GM19193 (cell line): ENCODE data around the gene SLC44A1.

Experiments used
- POLR2A ChIP-seq: IDR thresholded peaks from 4 replicates; pipeline ENCODE4 v1.6.1; 2011; ENCODE audit not compliant: insufficient read depth, insufficient read length; ENCODE audit errors: extremely low read depth

Gene SLC44A1

GRCh38 chr9:105299190-105299854 lies 54.9 kb downstream of the SLC44A1 start:
- no peak for TF ChIP-seq POLR2A

GRCh38 chr9:105302728-105303127 lies 58.3 kb downstream of the SLC44A1 start:
- no peak for TF ChIP-seq POLR2A

DNA sequence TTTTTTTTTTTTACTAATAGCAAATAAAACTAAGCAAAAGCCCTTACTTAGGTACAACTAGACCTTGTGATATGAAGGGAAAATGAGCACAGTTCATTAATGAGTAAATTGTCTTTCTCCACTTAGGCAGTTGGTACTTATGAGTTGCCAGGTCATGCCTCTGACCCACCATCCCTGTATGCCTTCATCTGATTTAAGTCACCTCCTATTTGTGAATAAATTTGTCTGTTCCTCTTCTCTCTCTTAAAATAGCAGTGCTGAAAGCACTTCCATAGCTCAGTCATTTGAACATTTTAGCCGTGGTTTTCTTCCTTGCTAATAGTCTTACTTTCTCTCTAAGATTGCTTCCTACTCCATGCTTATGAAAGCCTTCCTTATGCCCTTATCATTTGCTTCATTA lies 61.4 kb downstream of the SLC44A1 start:
- TF ChIP-seq POLR2A, result no peak

DNA sequence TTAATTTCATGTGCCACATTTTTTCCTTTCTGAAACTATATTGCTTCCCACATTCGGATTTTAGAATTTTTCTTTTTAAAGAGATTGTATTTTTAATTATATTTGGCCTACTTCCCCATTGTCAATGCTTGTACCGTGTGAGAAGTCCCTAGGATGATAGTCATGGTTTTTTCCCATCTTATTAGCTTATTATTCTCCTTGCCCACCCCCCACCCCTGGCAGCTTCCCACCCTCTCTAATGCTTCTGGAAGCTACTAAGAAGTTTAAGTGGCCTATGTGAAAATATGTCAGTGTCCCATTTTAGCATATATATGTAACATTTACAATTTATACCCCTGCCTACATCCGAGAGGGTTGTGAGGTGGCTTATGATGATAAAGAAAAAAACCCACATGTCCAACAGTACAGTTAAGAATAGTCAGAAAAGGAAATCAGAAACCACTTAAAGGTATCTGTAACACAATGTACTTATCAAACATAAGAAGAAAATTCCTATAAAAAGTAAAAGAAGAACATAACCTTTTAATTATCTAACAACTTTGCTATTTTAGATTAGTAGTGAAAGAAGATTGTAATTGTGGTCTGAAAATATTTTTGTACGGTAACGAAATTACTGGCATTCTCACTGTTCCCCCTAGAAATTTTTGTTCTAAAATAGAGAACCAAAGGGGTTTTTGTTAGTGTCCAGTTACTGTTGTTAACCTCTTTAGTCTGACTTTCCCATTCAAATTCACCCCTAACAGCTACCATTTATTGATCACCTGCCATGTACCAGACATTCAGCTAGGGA lies 62.1 kb downstream of the SLC44A1 start:
- TF ChIP-seq POLR2A, result no peak

GRCh38 chr9:105307591-105308130 lies 63.2 kb downstream of the SLC44A1 start:
- TF ChIP-seq POLR2A, result no peak

DNA sequence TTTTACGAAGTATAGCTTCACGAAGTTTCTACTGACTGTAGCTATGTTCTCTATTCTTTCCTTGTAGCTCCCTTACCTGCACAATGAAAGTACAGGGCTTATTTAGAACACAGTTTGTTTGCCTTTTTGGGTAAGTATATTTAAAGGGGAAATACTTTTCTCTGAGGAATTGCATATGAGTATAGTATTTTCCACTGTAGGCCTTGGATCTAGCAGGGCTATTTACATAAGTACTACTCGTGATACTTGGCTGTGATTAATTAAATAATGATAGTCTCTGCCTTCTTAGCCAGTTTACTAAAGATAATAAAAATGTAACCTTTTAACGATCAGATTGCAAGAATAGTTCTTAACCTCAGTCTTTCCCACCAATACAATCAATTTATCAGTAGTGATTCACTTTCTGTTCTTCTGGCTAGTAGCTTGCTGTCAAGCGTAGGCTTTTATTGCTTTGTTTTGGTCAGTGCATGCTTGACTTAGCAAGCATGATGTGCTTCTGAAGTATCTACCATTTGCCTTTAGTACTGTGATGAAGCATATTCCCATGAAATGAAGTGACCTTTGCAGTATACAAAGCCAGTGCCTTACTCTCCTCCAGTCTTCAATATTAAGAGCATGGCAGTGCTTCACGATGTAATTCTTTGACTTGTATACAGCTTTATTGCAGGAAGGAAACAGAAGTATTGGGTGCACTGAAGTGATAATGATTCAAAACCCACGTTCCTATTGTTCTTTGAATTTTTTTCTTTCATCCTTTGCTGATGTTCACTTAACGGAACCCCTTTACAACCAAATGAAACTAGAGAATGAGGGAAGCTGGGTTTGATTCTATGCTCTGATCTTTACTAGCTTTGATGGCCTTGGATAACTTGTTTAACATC lies 64.2 kb downstream of the SLC44A1 start:
- no peak for TF ChIP-seq POLR2A

- no peak for TF ChIP-seq POLR2A
Observed at GRCh38 chr9:105309531-105309931, 65.1 kb downstream of the SLC44A1 start.

DNA sequence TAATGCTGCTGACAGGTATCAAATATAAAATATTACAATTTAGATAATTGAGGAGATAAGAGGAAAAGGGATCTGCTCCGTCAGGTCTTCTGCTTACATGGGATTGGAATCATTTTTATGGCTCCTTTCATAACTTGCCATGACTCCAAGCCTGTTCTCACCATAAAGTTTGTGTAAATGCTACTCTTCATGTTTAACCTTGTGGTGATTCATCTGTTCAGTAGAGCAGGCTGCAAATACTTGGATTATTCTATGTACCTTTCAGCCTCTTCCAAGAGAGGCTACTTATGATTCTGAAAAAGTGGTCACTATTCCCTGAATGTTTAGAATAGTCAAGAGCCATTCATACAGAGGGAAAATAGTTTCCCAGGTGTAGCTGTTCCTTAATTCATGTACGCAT lies 66.9 kb downstream of the SLC44A1 start:
- no peak for TF ChIP-seq POLR2A

GRCh38 chr9:105313238-105313637 lies 68.8 kb downstream of the SLC44A1 start:
- no peak for TF ChIP-seq POLR2A

DNA sequence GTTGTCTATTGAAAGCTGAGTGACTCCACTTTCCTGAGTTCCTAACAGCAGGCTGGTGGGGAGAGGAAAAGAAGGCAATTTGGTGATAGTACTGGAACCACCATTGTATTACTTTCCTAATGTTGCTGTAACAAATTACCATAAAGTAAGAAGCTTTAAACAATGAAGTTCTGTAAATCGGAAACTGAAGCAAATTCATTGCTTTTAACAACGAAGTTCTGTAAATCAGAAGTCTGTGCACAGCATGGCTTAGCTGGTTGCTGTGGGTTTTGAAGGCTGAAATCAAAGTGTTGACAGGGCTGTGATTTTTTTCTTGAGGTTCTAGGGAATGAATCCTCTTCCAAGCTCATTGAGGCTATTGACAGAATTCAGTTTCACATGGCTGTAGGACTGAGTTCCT lies 72.3 kb downstream of the SLC44A1 start:
- no peak for TF ChIP-seq POLR2A

GRCh38 chr9:105318729-105319191 lies 74.3 kb downstream of the SLC44A1 start:
- TF ChIP-seq POLR2A, result no peak

DNA sequence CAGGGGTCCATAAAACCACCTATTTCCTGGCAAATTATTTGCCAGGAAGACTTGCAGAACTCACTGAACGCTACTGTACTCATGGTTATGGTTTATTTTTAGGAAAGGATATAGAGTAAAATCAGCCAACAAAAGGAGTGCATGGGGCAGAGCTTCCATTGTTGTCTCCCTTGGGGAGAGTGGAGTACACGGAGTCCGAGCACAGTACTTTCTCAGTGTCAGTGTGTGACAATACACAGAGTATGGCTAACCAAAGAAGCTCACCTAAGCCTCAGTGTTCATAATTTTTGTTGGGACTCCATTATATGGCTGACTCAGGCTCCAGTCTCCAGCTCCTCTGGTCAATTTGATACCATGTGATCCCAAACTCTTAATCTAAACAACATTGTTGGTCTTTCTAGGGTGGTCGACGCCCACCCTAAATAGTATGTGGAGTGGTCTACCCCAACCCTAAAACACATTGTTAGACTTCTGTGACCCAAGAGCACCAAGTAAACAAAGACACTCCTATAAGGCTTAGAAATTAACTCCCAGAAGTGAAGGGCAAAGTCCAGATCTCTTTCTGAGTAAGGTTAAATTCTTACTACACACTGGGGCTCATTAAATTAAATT lies 74.9 kb downstream of the SLC44A1 start:
- no peak for TF ChIP-seq POLR2A

DNA sequence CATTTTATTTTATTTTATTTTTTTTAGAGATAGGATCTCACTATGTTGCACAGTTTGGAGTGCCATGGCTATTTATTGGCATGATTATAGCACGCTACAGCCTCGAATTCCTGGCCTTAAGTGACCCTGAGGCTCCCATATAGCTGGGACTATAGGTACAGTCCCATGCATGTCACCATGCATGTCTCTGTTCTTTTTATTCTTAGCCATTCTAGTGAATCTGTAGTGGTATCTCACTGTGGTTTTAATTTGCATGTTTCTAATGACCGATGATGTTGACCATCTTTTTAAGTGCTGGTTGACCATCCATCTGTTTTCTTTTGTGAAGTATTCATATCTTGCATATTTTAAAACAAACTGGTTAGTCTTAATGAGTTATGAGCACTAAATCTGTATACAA lies 76.1 kb downstream of the SLC44A1 start:
- TF ChIP-seq POLR2A, result no peak

DNA sequence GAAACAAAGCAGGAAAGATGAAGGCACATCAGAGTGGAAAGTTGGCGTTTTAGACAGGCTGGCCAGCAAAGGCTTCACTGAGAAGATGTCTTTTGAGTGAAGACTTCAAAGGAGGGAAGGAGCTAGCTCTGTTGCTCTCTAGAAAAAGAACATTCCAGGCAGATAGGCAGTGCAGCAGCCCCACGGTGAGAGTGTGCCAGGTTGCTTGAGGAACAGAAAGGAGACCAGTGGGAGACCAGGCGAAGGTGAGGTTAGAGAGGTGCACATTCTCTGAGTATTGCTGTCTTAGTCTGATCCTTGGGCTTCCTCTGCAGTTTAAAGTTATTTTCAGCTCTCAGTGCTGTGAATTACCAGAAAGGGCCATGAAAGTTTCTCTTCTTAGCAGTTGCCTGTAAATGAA lies 83.8 kb downstream of the SLC44A1 start:
- TF ChIP-seq POLR2A, result no peak
